DMS153 (cell line): Measurements from ENCODE around the gene SOX21.

Experiments used
- DNase-seq: peaks from one replicate; lab custom pipeline; 2025; lab: John Stamatoyannopoulos, UW

SOX21 gene

GRCh38 chr13:94709001-94709834, 3.1 kb downstream of the SOX21 start:
- peak; percentile 18 for DNase-seq

GRCh38 chr13:94708031-94708859, 4.1 kb downstream of the SOX21 start:
- DNase-seq, result peak; percentile 48

- peak; percentile 52 for DNase-seq
These were observed 4.8 kb downstream of the SOX21 start for GRCh38 chr13:94707400-94708021.

GRCh38 chr13:94706843-94707399, 5.4 kb downstream of the SOX21 start:
- DNase-seq, result no peak

- DNase-seq, result peak; percentile 99
These were observed 6.1 kb downstream of the SOX21 start for GRCh38 chr13:94706101-94706842.

GRCh38 chr13:94705081-94706030, 7.0 kb downstream of the SOX21 start:
- DNase-seq, result no peak

- DNase-seq, result no peak
These were observed 7.8 kb downstream of the SOX21 start for GRCh38 chr13:94704377-94705080.

GRCh38 chr13:94703721-94704314, 8.5 kb downstream of the SOX21 start:
- no peak for DNase-seq

GRCh38 chr13:94703271-94703670, 9.1 kb downstream of the SOX21 start:
- DNase-seq, result no peak

- no peak for DNase-seq
These were observed 9.9 kb downstream of the SOX21 start for GRCh38 chr13:94702181-94703041.

GRCh38 chr13:94701313-94702180, 10.8 kb downstream of the SOX21 start:
- no peak for DNase-seq

GRCh38 chr13:94700536-94700935, 11.8 kb downstream of the SOX21 start:
- no peak for DNase-seq

- no peak for DNase-seq
These were observed 12.3 kb downstream of the SOX21 start for GRCh38 chr13:94700051-94700535.

- DNase-seq, result no peak
These were observed 16.2 kb downstream of the SOX21 start for GRCh38 chr13:94696171-94696570.

GRCh38 chr13:94692030-94692429, 20.3 kb downstream of the SOX21 start:
- no peak for DNase-seq

GRCh38 chr13:94683409-94683808, 28.9 kb downstream of the SOX21 start:
- no peak for DNase-seq

GRCh38 chr13:94682229-94682628, 30.1 kb downstream of the SOX21 start:
- no peak for DNase-seq
